Testis (tissue), 2 donors: ENCODE data around the gene GSK3A.

Experiments
- CTCF ChIP-seq, 3 experiments: fragments of 450-650 bp in 2 of 3; fragments of 200-600 bp in 1 of 3; sonication (generic) in 1 of 3; IDR thresholded peaks; one replicate each; pipeline ENCODE4 v1.5.1; 2016 to 2019; ENCODE audit warnings: antibody characterized with exemption in 3 of 3, mild to moderate bottlenecking in 2 of 3, moderate library complexity in 1 of 3
- POLR2A ChIP-seq: fragments of 450-650 bp; IDR thresholded peaks from one replicate; pipeline ENCODE4 v1.6.1; 2017; ENCODE audit warnings: antibody characterized with exemption, mild to moderate bottlenecking, moderate library complexity

- no peak for TF ChIP-seq CTCF (IDR thresholded peaks at IDR 0.05)
- TF ChIP-seq POLR2A, result no peak
Measured at GRCh38 chr19:42196011-42197001, 46.1 kb downstream of the GSK3A start.
